Measurements from ENCODE around the gene SARM1. TPM values are rescaled to one million over a fixed set of nuclear protein-coding genes. Genes with fewer than 3 reads are reported as not detected.

SARM1 gene
- total RNA-seq, 1 donor: 5.8 TPM

DNA sequence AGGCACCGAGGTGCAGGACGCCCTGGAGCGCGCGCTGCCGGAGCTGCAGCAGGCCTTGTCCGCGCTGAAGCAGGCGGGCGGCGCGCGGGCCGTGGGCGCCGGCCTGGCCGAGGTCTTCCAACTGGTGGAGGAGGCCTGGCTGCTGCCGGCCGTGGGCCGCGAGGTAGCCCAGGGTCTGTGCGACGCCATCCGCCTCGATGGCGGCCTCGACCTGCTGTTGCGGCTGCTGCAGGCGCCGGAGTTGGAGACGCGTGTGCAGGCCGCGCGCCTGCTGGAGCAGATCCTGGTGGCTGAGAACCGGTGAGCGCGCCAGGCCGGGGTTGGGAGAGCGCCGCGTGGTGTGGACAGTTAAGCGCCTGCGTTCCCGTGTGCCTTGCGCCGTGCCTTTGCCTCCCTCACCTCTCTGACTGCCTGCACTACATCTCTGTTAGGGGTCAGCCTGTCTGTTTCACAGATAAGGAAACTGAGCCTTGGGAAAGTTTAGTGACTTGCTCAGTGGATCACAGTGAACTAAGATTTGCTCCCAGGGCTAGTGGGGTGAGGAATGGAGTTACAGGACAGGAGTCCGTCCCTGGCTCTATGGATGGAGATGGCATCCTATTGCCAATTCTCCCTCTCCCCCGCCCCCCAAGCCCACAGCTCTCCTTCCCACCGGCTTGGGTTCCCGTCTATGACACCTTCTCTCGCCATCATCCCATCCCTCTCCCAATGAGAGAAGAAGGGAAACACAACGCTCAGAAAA is 880 bp downstream of the SARM1 start:
- peak; percentile 93 for DNase-seq (ENCODE audit: insufficient read length, low spot score, missing footprints)

DNA sequence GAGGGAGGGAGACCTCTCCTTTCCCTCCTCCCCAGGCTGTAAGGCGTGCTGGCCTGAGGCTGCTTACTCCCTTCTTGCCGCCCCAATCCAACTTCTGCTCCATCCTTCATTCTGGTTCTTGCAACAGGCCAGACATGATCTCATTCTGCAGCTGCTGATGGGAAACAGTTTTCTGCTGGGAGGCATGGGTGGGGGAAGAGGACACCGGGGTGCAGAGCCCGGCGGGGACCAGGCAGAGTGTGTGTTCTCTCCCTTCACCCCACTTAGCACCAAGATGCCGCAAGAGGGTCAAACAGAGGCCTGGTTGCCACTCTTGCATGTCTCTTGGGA is 1.4 kb downstream of the SARM1 start:
- peak overlapping the region; percentile 79 for H3K4me2 ChIP-seq (ENCODE audit: insufficient read depth, low read length)
- DNase-seq (ENCODE audit: insufficient read length, low spot score, missing footprints): no peak
- H3K27me3 ChIP-seq (ENCODE audit: insufficient read depth, low read length): peaks cover 16% of the 10 kb centered on the region
- peaks cover 7% of the 10 kb centered on the region for H3K4me1 ChIP-seq (ENCODE audit: insufficient read depth, low read length)
- H3K9me3 ChIP-seq (ENCODE audit: low read depth, low read length): no peaks in the 10 kb centered on the region
- peaks cover 14% of the 10 kb centered on the region for H4K20me1 ChIP-seq (ENCODE audit: insufficient read depth, low read length)
- no peaks in the 10 kb centered on the region for H3K79me2 ChIP-seq (ENCODE audit: insufficient read depth, low read length)
- no peak overlapping the region for H3K27ac ChIP-seq (ENCODE audit: low read depth, low read length)
- TF ChIP-seq, protein P1, sequence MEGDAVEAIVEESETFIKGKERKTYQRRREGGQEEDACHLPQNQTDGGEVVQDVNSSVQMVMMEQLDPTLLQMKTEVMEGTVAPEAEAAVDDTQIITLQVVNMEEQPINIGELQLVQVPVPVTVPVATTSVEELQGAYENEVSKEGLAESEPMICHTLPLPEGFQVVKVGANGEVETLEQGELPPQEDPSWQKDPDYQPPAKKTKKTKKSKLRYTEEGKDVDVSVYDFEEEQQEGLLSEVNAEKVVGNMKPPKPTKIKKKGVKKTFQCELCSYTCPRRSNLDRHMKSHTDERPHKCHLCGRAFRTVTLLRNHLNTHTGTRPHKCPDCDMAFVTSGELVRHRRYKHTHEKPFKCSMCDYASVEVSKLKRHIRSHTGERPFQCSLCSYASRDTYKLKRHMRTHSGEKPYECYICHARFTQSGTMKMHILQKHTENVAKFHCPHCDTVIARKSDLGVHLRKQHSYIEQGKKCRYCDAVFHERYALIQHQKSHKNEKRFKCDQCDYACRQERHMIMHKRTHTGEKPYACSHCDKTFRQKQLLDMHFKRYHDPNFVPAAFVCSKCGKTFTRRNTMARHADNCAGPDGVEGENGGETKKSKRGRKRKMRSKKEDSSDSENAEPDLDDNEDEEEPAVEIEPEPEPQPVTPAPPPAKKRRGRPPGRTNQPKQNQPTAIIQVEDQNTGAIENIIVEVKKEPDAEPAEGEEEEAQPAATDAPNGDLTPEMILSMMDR (IDR thresholded peaks at IDR 0.05; ENCODE audit: extremely low read depth, low read depth, low read length): no peak
- no peaks in the 10 kb centered on the region for H3K36me3 ChIP-seq (ENCODE audit: insufficient read depth, low read length)
- no peak overlapping the region for H3K4me3 ChIP-seq (ENCODE audit: insufficient read depth, low read length)
- no peak overlapping the region for H2AFZ ChIP-seq (ENCODE audit: low read length)

More for the DNA sequence above, 880 bp downstream of the SARM1 start:
- H3K36me3 ChIP-seq (ENCODE audit: insufficient read depth, low read length): no peaks in the 10 kb centered on the region
- TF ChIP-seq, protein P1 (IDR thresholded peaks at IDR 0.05; ENCODE audit: extremely low read depth, low read depth, low read length): no peak
- no peaks in the 10 kb centered on the region for H3K79me2 ChIP-seq (ENCODE audit: insufficient read depth, low read length)
- H3K27me3 ChIP-seq (ENCODE audit: insufficient read depth, low read length): peaks cover 16% of the 10 kb centered on the region
- no peak overlapping the region for H2AFZ ChIP-seq (ENCODE audit: low read length)
- no peak overlapping the region for H3K27ac ChIP-seq (ENCODE audit: low read depth, low read length)
- H4K20me1 ChIP-seq (ENCODE audit: insufficient read depth, low read length): peaks cover 14% of the 10 kb centered on the region
- peak overlapping the region; percentile 65 for H3K4me3 ChIP-seq (ENCODE audit: insufficient read depth, low read length)
- H3K9me3 ChIP-seq (ENCODE audit: low read depth, low read length): no peaks in the 10 kb centered on the region
- peak overlapping the region; percentile 79 for H3K4me2 ChIP-seq (ENCODE audit: insufficient read depth, low read length)
- peaks cover 7% of the 10 kb centered on the region for H3K4me1 ChIP-seq (ENCODE audit: insufficient read depth, low read length)

DNA sequence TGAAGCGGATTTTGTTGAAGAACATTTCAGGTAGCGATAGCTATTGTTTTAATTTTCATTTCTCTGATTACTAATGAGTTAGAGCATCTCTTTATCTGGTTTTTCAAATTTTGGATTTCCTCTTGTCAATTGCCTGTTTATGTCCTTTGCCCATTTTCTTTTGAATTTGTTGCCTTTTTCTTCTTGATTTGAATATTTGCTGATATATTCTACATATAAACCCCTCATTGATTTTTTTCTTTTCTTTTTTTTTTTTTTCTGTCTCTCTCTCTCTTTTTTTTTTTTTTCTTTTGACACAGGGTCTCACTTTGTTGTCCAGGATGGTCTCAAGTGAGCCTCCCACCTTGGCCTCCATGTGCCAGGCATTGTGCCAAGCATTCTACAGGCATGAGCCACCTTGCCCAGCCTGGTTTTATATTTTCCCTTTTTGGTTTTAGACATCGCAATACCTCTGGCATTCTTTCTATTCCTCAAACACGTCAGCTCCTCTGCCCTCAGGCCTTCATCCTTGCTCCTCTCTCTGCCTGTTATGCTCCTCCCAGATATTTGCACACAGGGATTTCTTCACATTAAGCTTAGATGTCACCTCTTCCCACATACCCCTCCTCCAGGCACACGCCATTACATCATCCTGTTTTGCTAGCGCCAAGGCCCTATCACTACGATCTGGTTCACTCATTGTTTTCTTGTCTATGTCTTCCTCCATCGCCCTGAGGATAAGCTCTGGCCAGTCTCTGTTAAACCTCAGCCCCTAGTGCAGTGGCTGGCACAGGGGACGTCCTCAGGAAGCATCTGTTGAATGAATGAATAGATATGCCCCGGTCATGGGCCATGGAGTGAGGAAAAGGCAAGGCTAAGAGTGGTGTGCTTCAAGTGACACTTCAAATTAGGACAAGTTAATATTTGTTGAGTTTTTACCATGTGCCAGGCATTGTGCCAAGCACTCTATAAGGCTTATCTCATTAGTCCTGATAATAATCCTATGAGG is 8.6 kb downstream of the SARM1 start:
- TF ChIP-seq, protein P1 (IDR thresholded peaks at IDR 0.05; ENCODE audit: extremely low read depth, low read depth, low read length): no peak
- H2AFZ ChIP-seq (ENCODE audit: low read length): no peak overlapping the region
- no peaks in the 10 kb centered on the region for H3K4me1 ChIP-seq (ENCODE audit: insufficient read depth, low read length)
- no peaks in the 10 kb centered on the region for H3K9me3 ChIP-seq (ENCODE audit: low read depth, low read length)
- no peak overlapping the region for H3K27ac ChIP-seq (ENCODE audit: low read depth, low read length)
- H3K4me2 ChIP-seq (ENCODE audit: insufficient read depth, low read length): no peak overlapping the region
- no peaks in the 10 kb centered on the region for H4K20me1 ChIP-seq (ENCODE audit: insufficient read depth, low read length)
- no peaks in the 10 kb centered on the region for H3K27me3 ChIP-seq (ENCODE audit: insufficient read depth, low read length)
- no peak overlapping the region for H3K4me3 ChIP-seq (ENCODE audit: insufficient read depth, low read length)
- DNase-seq (ENCODE audit: insufficient read length, low spot score, missing footprints): no peak
- H3K36me3 ChIP-seq (ENCODE audit: insufficient read depth, low read length): no peaks in the 10 kb centered on the region
- no peaks in the 10 kb centered on the region for H3K79me2 ChIP-seq (ENCODE audit: insufficient read depth, low read length)
